Measurements from ENCODE around the gene ICAM3.

DNA sequence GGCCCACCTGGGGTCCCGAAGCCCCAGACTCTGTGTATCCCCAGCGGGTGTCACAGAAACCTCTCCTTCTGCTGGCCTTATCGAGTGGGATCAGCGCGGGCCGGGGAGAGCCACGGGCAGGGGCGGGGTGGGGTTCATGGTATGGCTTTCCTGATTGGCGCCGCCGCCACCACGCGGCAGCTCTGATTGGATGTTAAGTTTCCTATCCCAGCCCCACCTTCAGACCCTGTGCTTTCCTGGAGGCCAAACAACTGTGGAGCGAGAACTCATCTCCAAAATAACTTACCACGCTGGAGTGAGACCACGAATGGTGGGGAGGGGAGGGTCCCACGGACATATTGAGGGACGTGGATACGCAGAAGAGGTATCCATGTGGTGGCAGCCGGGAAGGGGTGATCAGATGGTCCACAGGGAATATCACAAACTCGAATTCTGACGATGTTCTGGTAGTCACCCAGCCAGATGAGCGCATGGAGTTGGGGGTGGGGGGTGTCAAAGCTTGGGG, 50.7 kb downstream of the ICAM3 start:
- TF ChIP-seq, protein P1, sequence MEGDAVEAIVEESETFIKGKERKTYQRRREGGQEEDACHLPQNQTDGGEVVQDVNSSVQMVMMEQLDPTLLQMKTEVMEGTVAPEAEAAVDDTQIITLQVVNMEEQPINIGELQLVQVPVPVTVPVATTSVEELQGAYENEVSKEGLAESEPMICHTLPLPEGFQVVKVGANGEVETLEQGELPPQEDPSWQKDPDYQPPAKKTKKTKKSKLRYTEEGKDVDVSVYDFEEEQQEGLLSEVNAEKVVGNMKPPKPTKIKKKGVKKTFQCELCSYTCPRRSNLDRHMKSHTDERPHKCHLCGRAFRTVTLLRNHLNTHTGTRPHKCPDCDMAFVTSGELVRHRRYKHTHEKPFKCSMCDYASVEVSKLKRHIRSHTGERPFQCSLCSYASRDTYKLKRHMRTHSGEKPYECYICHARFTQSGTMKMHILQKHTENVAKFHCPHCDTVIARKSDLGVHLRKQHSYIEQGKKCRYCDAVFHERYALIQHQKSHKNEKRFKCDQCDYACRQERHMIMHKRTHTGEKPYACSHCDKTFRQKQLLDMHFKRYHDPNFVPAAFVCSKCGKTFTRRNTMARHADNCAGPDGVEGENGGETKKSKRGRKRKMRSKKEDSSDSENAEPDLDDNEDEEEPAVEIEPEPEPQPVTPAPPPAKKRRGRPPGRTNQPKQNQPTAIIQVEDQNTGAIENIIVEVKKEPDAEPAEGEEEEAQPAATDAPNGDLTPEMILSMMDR (IDR thresholded peaks at IDR 0.05; ENCODE audit: low read depth, low read length, poor library complexity, severe bottlenecking) = no peak
- no peak for TF ChIP-seq EZH2phosphoT487 (IDR thresholded peaks at IDR 0.05; ENCODE audit: borderline replicate concordance, low read length)
